HepG2 (cell line): ENCODE measurements around the gene ZBTB22. TPM values are rescaled to one million over a fixed set of nuclear protein-coding genes. Genes with fewer than 3 reads are reported as not detected.
A peak's percentile ranks its signal among the peaks of the same experiment; 100 is the strongest.

Source experiments
- ETV5 ChIP-seq: IDR thresholded peaks from 2 replicates; pipeline ENCODE4 v1.6.1; 2018; ENCODE audit warnings: missing biosample characterization, missing genetic modification reagents, inconsistent platforms, borderline replicate concordance
- HDAC2 ChIP-seq: sonication (generic); formaldehyde crosslinking; IDR thresholded peaks from 2 replicates; pipeline ENCODE4 v1.4.0; 2020; ENCODE audit warnings: missing genetic modification reagents
- JUN ChIP-seq: sonication (generic); formaldehyde crosslinking; IDR thresholded peaks from 2 replicates; pipeline ENCODE4 v1.4.0; 2020; ENCODE audit warnings: mild to moderate bottlenecking, missing genetic modification reagents
- MAX ChIP-seq: IDR thresholded peaks from 2 replicates; pipeline ENCODE4 v1.6.1; 2012; ENCODE audit warnings: inconsistent platforms
- MIER3 ChIP-seq: IDR thresholded peaks from 2 replicates; pipeline ENCODE4 v1.6.1; 2016; ENCODE audit warnings: missing compliant biosample characterization, borderline replicate concordance
- NBN ChIP-seq: fragments of 450-650 bp; conservative IDR thresholded peaks from 2 replicates; pipeline ENCODE4 v1.6.1; 2017
- PHF8 ChIP-seq: sonication (generic); formaldehyde crosslinking; IDR thresholded peaks from 2 replicates; pipeline ENCODE4 v1.5.0; 2020; ENCODE audit warnings: missing genetic modification reagents
- PRDM4 ChIP-seq: sonication (generic); formaldehyde crosslinking; IDR thresholded peaks from 2 replicates; pipeline ENCODE4 v1.9.0; 2021; ENCODE audit warnings: missing genetic modification reagents, borderline replicate concordance
- RXRA ChIP-seq: sonication (generic); formaldehyde crosslinking; IDR thresholded peaks from 2 replicates; pipeline ENCODE4 v1.5.1; 2020; ENCODE audit warnings: missing genetic modification reagents
- SETDB1 ChIP-seq: sonication (generic); formaldehyde crosslinking; IDR thresholded peaks from 2 replicates; pipeline ENCODE4 v1.5.1; 2020; ENCODE audit warnings: missing genetic modification reagents, mild to moderate bottlenecking, borderline replicate concordance
- SOX6 ChIP-seq, 2 experiments: fragments of 450-650 bp in 1 of 2; sonication (generic) in 1 of 2; formaldehyde crosslinking in 1 of 2; IDR thresholded peaks; 2 replicates each; pipeline versions ENCODE4 v1.4.0 to v1.6.1; 2017 to 2020; ENCODE audit warnings: antibody characterized with exemption in 1 of 2, mild to moderate bottlenecking in 1 of 2, missing genetic modification reagents in 1 of 2
- TAF15 ChIP-seq: fragments of 200-400 bp; formaldehyde crosslinking; IDR thresholded peaks from one replicate; pipeline ENCODE4 v1.6.1; 2018; ENCODE audit warnings: mild to moderate bottlenecking, low read depth, low read length; ENCODE audit not compliant: poor library complexity, severe bottlenecking
- TCF12 ChIP-seq, 2 experiments: fragments of 450-650 bp in 1 of 2; sonication (generic) in 1 of 2; formaldehyde crosslinking in 1 of 2; IDR thresholded peaks; 2 replicates each; pipeline versions ENCODE4 v1.6.1 to v1.8.0; 2017 to 2022; ENCODE audit warnings: antibody characterized with exemption in 1 of 2, mild to moderate bottlenecking in 1 of 2, missing genetic modification reagents in 1 of 2, moderate library complexity in 1 of 2
- ZBTB46 ChIP-seq: sonication (generic); formaldehyde crosslinking; IDR thresholded peaks from 2 replicates; pipeline ENCODE4 v1.4.0; 2020; ENCODE audit warnings: mild to moderate bottlenecking, missing genetic modification reagents, borderline replicate concordance
- ZHX2 ChIP-seq, 2 experiments: sonication (generic) in 1 of 2; formaldehyde crosslinking in 1 of 2; IDR thresholded peaks; 2 replicates each; pipeline versions ENCODE4 v1.6.1 to v1.9.0; 2014 to 2022; ENCODE audit warnings: antibody characterized with exemption in 1 of 2, borderline replicate concordance in 1 of 2, inconsistent platforms in 1 of 2, low read depth in 1 of 2, missing genetic modification reagents in 1 of 2
- ZNF354B ChIP-seq: sonication (generic); formaldehyde crosslinking; IDR thresholded peaks from 2 replicates; pipeline ENCODE4 v1.8.0; 2022; ENCODE audit warnings: mild to moderate bottlenecking, missing genetic modification reagents
- ZNF782 ChIP-seq: sonication (generic); formaldehyde crosslinking; IDR thresholded peaks from 2 replicates; pipeline ENCODE4 v1.4.0; 2020; ENCODE audit warnings: missing genetic modification reagents, mild to moderate bottlenecking, borderline replicate concordance
- polyA plus RNA-seq, 8 experiments: library from polyadenylated mRNA; depleted of rRNA in 3 of 8; stranded (reverse) in 7 of 8; unstranded in 1 of 8; fragments of >200 nt; fragmentation: Illumina TruSeq in 4 of 8; extraction: Trizol in 4 of 8; gene quantifications; 2 replicates each; pipeline versions ENCODE4 v1.2.1 to v1.2.3, GENCODE V29; 2011 to 2016; ENCODE audit warnings: low read depth in 4 of 8, missing spikeins in 1 of 8, mixed read lengths in 1 of 8; ENCODE audit not compliant: insufficient read depth in 1 of 8
- total RNA-seq, 5 experiments: library from RNA; depleted of rRNA; stranded (reverse); fragments of >200 nt; fragmentation: Illumina TruSeq; extraction: Trizol; gene quantifications; 2 replicates each; pipeline ENCODE4 v1.2.3, GENCODE V29; 2016; ENCODE audit warnings: low read depth in 1 of 5

Gene ZBTB22
- total and polyA plus RNA-seq, 2 of the 13 experiments (the other 11 are each of a cell fraction or from before 2014, with no cell fraction given), result 8.0 to 10.6 TPM

GRCh38 chr6:33271468-33272274 is 45.9 kb downstream of the ZBTB22 start, which contains the start of the genes RPS18 and VPS52 (continued):
- TF ChIP-seq PRDM4 (CRISPR knock-in tag) (no peak; the same call in 1 of the 2 replicates), ETV5 (CRISPR knock-in tag) (peak; percentile 71), PHF8 (CRISPR knock-in tag) (peak; percentile 93), MAX (peak; percentile 98), SOX6 (IDR thresholded peaks at IDR 0.05) (no peak), SOX6 (CRISPR knock-in tag; IDR thresholded peaks at IDR 0.05) (peak; percentile 63; the same call in 1 of the 2 replicates), ZHX2 (IDR thresholded peaks at IDR 0.05; ENCODE audit: low read depth) (peak; percentile 90), ZHX2 (CRISPR knock-in tag; IDR thresholded peaks at IDR 0.05; ENCODE audit: borderline replicate concordance) (0 out of 2 replicates have a peak, but pooled peaks have one; percentile 52), TCF12 (IDR thresholded peaks at IDR 0.05) (no peak), TCF12 (CRISPR knock-in tag; IDR thresholded peaks at IDR 0.05) (peak; percentile 36; the same call in 1 of the 2 replicates), NBN (no peak), ZBTB46 (CRISPR knock-in tag) (no peak), MIER3 (peak; percentile 73; the same call in 1 of the 2 replicates), SETDB1 (CRISPR knock-in tag) (no peak), TAF15 (no peak), RXRA (CRISPR knock-in tag) (peak; percentile 69), JUN (CRISPR knock-in tag) (0 out of 2 replicates have a peak, but pooled peaks have one; percentile 43), ZNF782 (CRISPR knock-in tag) (peak; percentile 53; the same call in 1 of the 2 replicates), ZNF354B (CRISPR knock-in tag) (no peak; the same call in none of the 2 replicates), HDAC2 (peak; percentile 73)
